Lung (tissue), 12 donors: ENCODE data around the gene ASB13. TPM values are rescaled to one million over a fixed set of nuclear protein-coding genes. Genes with fewer than 3 reads are reported as not detected.

Experiments
- ATAC-seq: fragments of 200-7000 bp; cut with Tn5 transposase; one replicate; pipeline ENCODE4 v1.9.1; 2020; ENCODE audit warnings: moderate number of reproducible peaks; ENCODE audit not compliant: insufficient read depth, low FRiP score
- DNase-seq, 3 donors: peaks; one replicate each; pipeline ENCODE4 v3.0.0-alpha.2; 2013 to 2017
- H3K27ac ChIP-seq, 2 donors: one replicate each; pipeline ENCODE4 v1.5.1; 2013; ENCODE audit warnings: mild to moderate bottlenecking in 2 of 2, moderate library complexity in 2 of 2, control low read depth in 1 of 2, inconsistent platforms in 1 of 2, low read depth in 1 of 2, low read length in 1 of 2
- H3K27me3 ChIP-seq, 3 donors: one replicate each; pipeline ENCODE4 v1.5.1; 2013; ENCODE audit warnings: low read length in 2 of 3; ENCODE audit not compliant: control insufficient read depth in 3 of 3, insufficient read depth in 3 of 3
- H3K36me3 ChIP-seq, 4 donors: one replicate each; pipeline ENCODE4 v1.5.1; 2013; ENCODE audit warnings: low read length in 4 of 4, mild to moderate bottlenecking in 1 of 4, moderate library complexity in 1 of 4; ENCODE audit not compliant: control insufficient read depth in 4 of 4, insufficient read depth in 4 of 4
- H3K4me1 ChIP-seq, 5 donors: one replicate each; pipeline ENCODE4 v1.5.1; 2013; ENCODE audit warnings: low read length in 5 of 5, mild to moderate bottlenecking in 2 of 5, moderate library complexity in 1 of 5; ENCODE audit not compliant: control insufficient read depth in 5 of 5, insufficient read depth in 5 of 5
- H3K4me3 ChIP-seq: one replicate; pipeline ENCODE4 v1.5.1; 2013; ENCODE audit warnings: mild to moderate bottlenecking, control low read depth, moderate library complexity
- H3K9ac ChIP-seq, 2 donors: one replicate each; pipeline ENCODE4 v1.5.1; 2013; ENCODE audit warnings: low read length in 2 of 2, control low read depth in 1 of 2; ENCODE audit not compliant: insufficient read depth in 1 of 2
- H3K9me3 ChIP-seq, 4 donors: one replicate each; pipeline ENCODE4 v1.5.1; 2013; ENCODE audit warnings: low read length in 3 of 4, mild to moderate bottlenecking in 1 of 4, moderate library complexity in 1 of 4; ENCODE audit not compliant: control insufficient read depth in 4 of 4, insufficient read depth in 3 of 4
- WGBS, 2 donors: extraction: QIAGEN DNeasy Blood & Tissue Kit; methylation state at CpG; one replicate each; pipeline ENCODE4 v1.1.7; 2013; 5-methylcytosine and 5-hydroxymethylcytosine counted together
- polyA plus RNA-seq, 2 donors: library from polyadenylated mRNA; stranded (reverse); fragments of 200-250 nt; gene quantifications; one replicate each; pipeline ENCODE4 v1.2.1, GENCODE V29; 2013
- total RNA-seq, 2 donors: library from RNA; depleted of rRNA in 1 of 2; stranded (reverse); fragments of >200 nt in 1 of 2; gene quantifications; one replicate each; pipeline ENCODE4 v1.2.1, GENCODE V29; 2014 to 2021
- TF ChIP-seq, protein P1 (sequence below): IDR thresholded peaks from 2 replicates; pipeline ENCODE4 v1.5.1; 2012; ENCODE audit warnings: mild to moderate bottlenecking; ENCODE audit errors: control extremely low read depth, extremely low read depth
- donor health status: control.
- donor health status: control.
- donor health status: Bipolar disorder and iron deficiency.
- donor health status: healthy.
- donor health status: DM: yes; HTN: yes; CAD: no.

Gene ASB13
- total and polyA plus RNA-seq, 4 donors, result 5.2 to 26.2 (median 14.7) TPM

DNA sequence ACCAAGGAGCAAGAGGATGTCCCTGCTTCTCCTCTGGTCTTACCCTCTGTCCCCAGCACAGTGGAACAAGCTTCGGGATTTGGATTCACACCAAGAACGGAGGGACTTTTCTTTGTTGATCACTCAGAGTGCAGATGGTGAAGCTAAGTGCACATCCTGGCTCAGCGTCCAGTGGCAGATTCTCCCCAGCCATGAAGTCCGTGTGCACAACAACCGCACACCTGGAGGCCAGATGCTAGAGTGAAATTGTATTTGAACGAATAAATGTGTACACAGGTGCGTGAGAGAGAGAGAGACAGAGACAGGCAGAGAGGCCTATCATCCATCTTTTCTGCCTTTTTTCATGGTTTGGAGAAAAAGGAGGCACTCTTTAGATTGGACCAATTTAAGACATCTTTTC is 31.5 kb downstream of the ASB13 start:
- ATAC-seq, result no peak

DNA sequence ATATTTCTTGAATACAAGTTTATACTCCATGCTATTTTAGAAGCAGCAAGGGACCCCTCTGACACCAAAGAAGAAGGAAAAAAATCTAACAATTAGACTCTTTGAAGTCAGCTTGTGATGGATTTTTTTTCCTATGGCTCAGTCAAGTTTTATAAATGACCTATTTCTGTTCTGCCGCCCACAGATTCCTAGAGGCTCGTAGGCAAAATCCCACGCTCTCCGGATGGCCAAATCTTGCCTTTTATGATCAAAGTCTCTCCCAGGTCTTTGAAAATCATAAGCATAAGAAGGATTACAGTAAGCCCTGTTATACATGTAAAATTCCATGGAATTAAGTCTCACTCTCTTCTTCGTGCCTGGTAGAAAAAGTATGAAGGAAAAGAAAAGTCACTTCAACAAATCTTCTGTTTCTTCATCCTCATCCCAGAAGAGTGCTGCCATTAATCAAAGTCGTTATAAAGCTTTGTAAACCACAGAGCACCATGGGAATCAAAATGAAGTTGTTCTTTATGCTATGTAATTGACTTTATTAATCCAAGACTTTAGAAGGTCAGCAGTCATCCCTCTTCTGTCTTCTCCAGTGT is 33.1 kb downstream of the ASB13 start:
- WGBS, 2 donors, result 79 to 94% methylated on average over 6 of the region's 6 CpGs
- Histone ChIP-seq H3K36me3 (no peaks in the 10 kb centered on the region), H3K9ac (no peak overlapping the region)

More for the DNA sequence above, 31.5 kb downstream of the ASB13 start:
- Histone ChIP-seq H3K9me3 (no peaks in the 10 kb centered on the region), H3K27me3 (no peaks in the 10 kb centered on the region), H3K9ac (no peak overlapping the region), H3K4me3 (no peak overlapping the region), H3K36me3 (peaks cover 2 to 9% (median 5%) of the 10 kb centered on the region in 4 donors), H3K27ac (no peak overlapping the region), H3K4me1 (peaks cover 0 to 5% (median 2%) of the 10 kb centered on the region in 5 donors)
- WGBS, 2 donors, result 89 to 97% methylated on average over 7 of the region's 7 CpGs
- no peak for DNase-seq
- TF ChIP-seq, protein P1, sequence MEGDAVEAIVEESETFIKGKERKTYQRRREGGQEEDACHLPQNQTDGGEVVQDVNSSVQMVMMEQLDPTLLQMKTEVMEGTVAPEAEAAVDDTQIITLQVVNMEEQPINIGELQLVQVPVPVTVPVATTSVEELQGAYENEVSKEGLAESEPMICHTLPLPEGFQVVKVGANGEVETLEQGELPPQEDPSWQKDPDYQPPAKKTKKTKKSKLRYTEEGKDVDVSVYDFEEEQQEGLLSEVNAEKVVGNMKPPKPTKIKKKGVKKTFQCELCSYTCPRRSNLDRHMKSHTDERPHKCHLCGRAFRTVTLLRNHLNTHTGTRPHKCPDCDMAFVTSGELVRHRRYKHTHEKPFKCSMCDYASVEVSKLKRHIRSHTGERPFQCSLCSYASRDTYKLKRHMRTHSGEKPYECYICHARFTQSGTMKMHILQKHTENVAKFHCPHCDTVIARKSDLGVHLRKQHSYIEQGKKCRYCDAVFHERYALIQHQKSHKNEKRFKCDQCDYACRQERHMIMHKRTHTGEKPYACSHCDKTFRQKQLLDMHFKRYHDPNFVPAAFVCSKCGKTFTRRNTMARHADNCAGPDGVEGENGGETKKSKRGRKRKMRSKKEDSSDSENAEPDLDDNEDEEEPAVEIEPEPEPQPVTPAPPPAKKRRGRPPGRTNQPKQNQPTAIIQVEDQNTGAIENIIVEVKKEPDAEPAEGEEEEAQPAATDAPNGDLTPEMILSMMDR, result no peak

DNA sequence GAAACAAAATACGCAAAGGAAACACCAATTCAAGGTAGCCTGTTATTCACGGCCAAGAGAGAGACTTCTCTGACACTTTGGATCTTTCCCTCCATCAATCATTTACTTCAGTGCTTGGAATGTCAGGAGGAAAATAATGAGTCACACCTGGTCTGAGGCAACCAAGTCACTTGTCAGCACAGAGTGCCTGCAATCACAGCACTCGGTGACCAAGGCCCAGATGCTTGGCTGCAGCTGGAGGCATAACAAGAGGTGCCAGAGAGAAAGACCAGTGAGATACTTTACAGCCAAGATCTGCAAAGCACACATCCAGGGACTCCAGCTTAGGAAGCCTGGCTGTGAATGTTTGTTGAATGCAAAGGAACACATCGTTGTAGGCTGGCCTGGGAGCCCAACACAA is 33.9 kb downstream of the ASB13 start:
- H3K27me3 ChIP-seq, result no peaks in the 10 kb centered on the region
- no peaks in the 10 kb centered on the region for H3K36me3 ChIP-seq
- WGBS, 2 donors, result 58 to 68% methylated on average over 4 of the region's 4 CpGs
- TF ChIP-seq, protein P1, result no peak
- no peaks in the 10 kb centered on the region for H3K9me3 ChIP-seq
- ATAC-seq, result peak; percentile 56
- H3K4me1 ChIP-seq, result peaks cover 0 to 5% (median 3%) of the 10 kb centered on the region in 5 donors
- H3K9ac ChIP-seq, result no peak overlapping the region
- peak in 1 of 3 donors; percentile 42 for DNase-seq
- H3K4me3 ChIP-seq, result no peak overlapping the region
- peak overlapping the region in 1 of 2 donors; percentile 87 for H3K27ac ChIP-seq

More for the DNA sequence above, 33.1 kb downstream of the ASB13 start:
- DNase-seq (no peak), ATAC-seq (no peak)
- no peak overlapping the region for H3K4me3 ChIP-seq
- H3K27ac ChIP-seq, result no peak overlapping the region
- H3K9me3 ChIP-seq, result no peaks in the 10 kb centered on the region
- H3K4me1 ChIP-seq, result peaks cover 0 to 5% (median 3%) of the 10 kb centered on the region in 5 donors
- TF ChIP-seq, protein P1, result no peak
- H3K27me3 ChIP-seq, result no peaks in the 10 kb centered on the region
